Activated naive CD4-positive, alpha-beta T cell treated with anti-CD3 and anti-CD28 coated beads, Interleukin-2, amount 50 U/mL, for 24 hours (primary cell): ENCODE measurements around the gene CD74.
A peak's percentile ranks its signal among the peaks of the same experiment; 100 is the strongest.

ENCODE experiments used
- H3K27ac Mint-ChIP-seq: one replicate; pipeline ENCODE4 v1.8.0; 2021; ENCODE audit warnings: mild to moderate bottlenecking, mixed read lengths
- H3K27me3 Mint-ChIP-seq: one replicate; pipeline ENCODE4 v1.8.0; 2021; ENCODE audit warnings: mixed read lengths
- H3K36me3 Mint-ChIP-seq: one replicate; pipeline ENCODE4 v1.8.0; 2021; ENCODE audit warnings: mixed read lengths
- H3K4me1 Mint-ChIP-seq: one replicate; pipeline ENCODE4 v1.8.0; 2021; ENCODE audit warnings: mixed read lengths
- H3K4me3 Mint-ChIP-seq: one replicate; pipeline ENCODE4 v1.8.0; 2021; ENCODE audit warnings: mild to moderate bottlenecking, mixed read lengths
- H3K9me3 Mint-ChIP-seq: one replicate; pipeline ENCODE4 v1.8.0; 2021; ENCODE audit warnings: mixed read lengths

CD74 gene

GRCh38 chr5:150446583-150446982 lies 33.9 kb upstream of the CD74 start:
- H3K9me3 Mint-ChIP-seq = no peaks in the 10 kb centered on the region
- peaks cover 36% of the 10 kb centered on the region for H3K4me1 Mint-ChIP-seq
- peak overlapping the region; percentile 98 for H3K4me3 Mint-ChIP-seq
- no peaks in the 10 kb centered on the region for H3K27me3 Mint-ChIP-seq
- H3K36me3 Mint-ChIP-seq = peaks cover 40% of the 10 kb centered on the region
- peak overlapping the region; percentile 100 for H3K27ac Mint-ChIP-seq

GRCh38 chr5:150446088-150446487 lies 33.4 kb upstream of the CD74 start:
- H3K27ac Mint-ChIP-seq = peak overlapping the region; percentile 100
- peak overlapping the region; percentile 98 for H3K4me3 Mint-ChIP-seq
- no peaks in the 10 kb centered on the region for H3K27me3 Mint-ChIP-seq
- peaks cover 36% of the 10 kb centered on the region for H3K4me1 Mint-ChIP-seq
- H3K9me3 Mint-ChIP-seq = no peaks in the 10 kb centered on the region
- peaks cover 40% of the 10 kb centered on the region for H3K36me3 Mint-ChIP-seq

GRCh38 chr5:150444770-150445169 lies 32.1 kb upstream of the CD74 start:
- Mint-ChIP-seq H3K4me1 (peaks cover 36% of the 10 kb centered on the region), H3K4me3 (peak overlapping the region; percentile 28), H3K27ac (peak overlapping the region; percentile 95), H3K27me3 (no peaks in the 10 kb centered on the region), H3K36me3 (peaks cover 40% of the 10 kb centered on the region), H3K9me3 (no peaks in the 10 kb centered on the region)

- peak overlapping the region; percentile 1 for H3K4me3 Mint-ChIP-seq
- H3K9me3 Mint-ChIP-seq = no peaks in the 10 kb centered on the region
- H3K27me3 Mint-ChIP-seq = no peaks in the 10 kb centered on the region
- H3K4me1 Mint-ChIP-seq = peaks cover 36% of the 10 kb centered on the region
- peak overlapping the region; percentile 77 for H3K27ac Mint-ChIP-seq
- H3K36me3 Mint-ChIP-seq = peaks cover 31% of the 10 kb centered on the region
Observed at GRCh38 chr5:150443242-150444075, 30.7 kb upstream of the CD74 start.

- no peak overlapping the region for H3K4me3 Mint-ChIP-seq
- H3K36me3 Mint-ChIP-seq = peaks cover 23% of the 10 kb centered on the region
- no peaks in the 10 kb centered on the region for H3K27me3 Mint-ChIP-seq
- H3K4me1 Mint-ChIP-seq = peaks cover 29% of the 10 kb centered on the region
- peak overlapping the region; percentile 74 for H3K27ac Mint-ChIP-seq
- H3K9me3 Mint-ChIP-seq = no peaks in the 10 kb centered on the region
Observed at GRCh38 chr5:150442699-150443080, 30.0 kb upstream of the CD74 start.

GRCh38 chr5:150441813-150442698 lies 29.3 kb upstream of the CD74 start:
- H3K9me3 Mint-ChIP-seq = no peaks in the 10 kb centered on the region
- no peaks in the 10 kb centered on the region for H3K27me3 Mint-ChIP-seq
- H3K27ac Mint-ChIP-seq = peak overlapping the region; percentile 68
- peaks cover 24% of the 10 kb centered on the region for H3K4me1 Mint-ChIP-seq
- H3K4me3 Mint-ChIP-seq = no peak overlapping the region
- peaks cover 17% of the 10 kb centered on the region for H3K36me3 Mint-ChIP-seq

GRCh38 chr5:150440948-150441812 lies 28.5 kb upstream of the CD74 start:
- no peak overlapping the region for H3K4me3 Mint-ChIP-seq
- H3K27ac Mint-ChIP-seq = peak overlapping the region; percentile 33

GRCh38 chr5:150438873-150439546 lies 26.3 kb upstream of the CD74 start:
- H3K4me3 Mint-ChIP-seq = no peak overlapping the region
- H3K36me3 Mint-ChIP-seq = peaks cover 4% of the 10 kb centered on the region
- peaks cover 15% of the 10 kb centered on the region for H3K4me1 Mint-ChIP-seq
- no peak overlapping the region for H3K27ac Mint-ChIP-seq
- no peaks in the 10 kb centered on the region for H3K9me3 Mint-ChIP-seq
- H3K27me3 Mint-ChIP-seq = no peaks in the 10 kb centered on the region

More at GRCh38 chr5:150440948-150441812, 28.5 kb upstream of the CD74 start:
- Mint-ChIP-seq H3K27me3 (no peaks in the 10 kb centered on the region), H3K9me3 (no peaks in the 10 kb centered on the region), H3K36me3 (peaks cover 10% of the 10 kb centered on the region), H3K4me1 (peaks cover 18% of the 10 kb centered on the region)

GRCh38 chr5:150436141-150436680 lies 23.5 kb upstream of the CD74 start:
- Mint-ChIP-seq H3K27ac (peak overlapping the region; percentile 84), H3K4me3 (no peak overlapping the region), H3K36me3 (no peaks in the 10 kb centered on the region)

GRCh38 chr5:150434464-150434863 lies 21.8 kb upstream of the CD74 start:
- no peaks in the 10 kb centered on the region for H3K36me3 Mint-ChIP-seq
- no peaks in the 10 kb centered on the region for H3K27me3 Mint-ChIP-seq
- peaks cover 7% of the 10 kb centered on the region for H3K4me1 Mint-ChIP-seq
- no peaks in the 10 kb centered on the region for H3K9me3 Mint-ChIP-seq
- no peak overlapping the region for H3K4me3 Mint-ChIP-seq
- no peak overlapping the region for H3K27ac Mint-ChIP-seq

More at GRCh38 chr5:150436141-150436680, 23.5 kb upstream of the CD74 start:
- Mint-ChIP-seq H3K27me3 (no peaks in the 10 kb centered on the region), H3K4me1 (peaks cover 7% of the 10 kb centered on the region), H3K9me3 (no peaks in the 10 kb centered on the region)

GRCh38 chr5:150431574-150431973 lies 18.9 kb upstream of the CD74 start:
- Mint-ChIP-seq H3K4me1 (peaks cover 7% of the 10 kb centered on the region), H3K27ac (no peak overlapping the region)

GRCh38 chr5:150431048-150431447 lies 18.3 kb upstream of the CD74 start:
- Mint-ChIP-seq H3K9me3 (no peaks in the 10 kb centered on the region), H3K27ac (no peak overlapping the region), H3K36me3 (no peaks in the 10 kb centered on the region)

More at GRCh38 chr5:150431574-150431973, 18.9 kb upstream of the CD74 start:
- Mint-ChIP-seq H3K9me3 (no peaks in the 10 kb centered on the region), H3K4me3 (no peak overlapping the region), H3K27me3 (no peaks in the 10 kb centered on the region), H3K36me3 (no peaks in the 10 kb centered on the region)

GRCh38 chr5:150429410-150429873 lies 16.7 kb upstream of the CD74 start:
- no peaks in the 10 kb centered on the region for H3K27me3 Mint-ChIP-seq
- H3K27ac Mint-ChIP-seq = no peak overlapping the region
- no peaks in the 10 kb centered on the region for H3K36me3 Mint-ChIP-seq
- no peaks in the 10 kb centered on the region for H3K4me1 Mint-ChIP-seq
- no peaks in the 10 kb centered on the region for H3K9me3 Mint-ChIP-seq
- H3K4me3 Mint-ChIP-seq = no peak overlapping the region

More at GRCh38 chr5:150431048-150431447, 18.3 kb upstream of the CD74 start:
- Mint-ChIP-seq H3K4me3 (no peak overlapping the region), H3K4me1 (peaks cover 4% of the 10 kb centered on the region), H3K27me3 (no peaks in the 10 kb centered on the region)

GRCh38 chr5:150428978-150429377 lies 16.3 kb upstream of the CD74 start:
- Mint-ChIP-seq H3K4me3 (no peak overlapping the region), H3K4me1 (no peaks in the 10 kb centered on the region), H3K9me3 (no peaks in the 10 kb centered on the region), H3K27me3 (no peaks in the 10 kb centered on the region), H3K36me3 (no peaks in the 10 kb centered on the region), H3K27ac (no peak overlapping the region)
